Stimulated activated memory B cell treated with anti-CD40 and anti-IgM and Interleukin-4, amounts not matched to agents 10 μg/mL and 1 μg/mL and 100 μg/mL, for 72 hours (primary cell): Measurements from ENCODE around the gene CASP14.
"Not testable (repeated sequence)": the region's sequence is repeated elsewhere in the genome, so short reads cannot be mapped to it uniquely, and the experiment has no call there.

Experiments
- ATAC-seq: fragments of 150-1000 bp; cut with Tn5 transposase; 2 replicates; pipeline ENCODE4 v1.10.0; 2021
- H3K27ac Mint-ChIP-seq: one replicate; pipeline ENCODE4 v1.8.0; 2022; ENCODE audit warnings: mild to moderate bottlenecking, mixed read lengths
- H3K27me3 Mint-ChIP-seq: one replicate; pipeline ENCODE4 v1.8.0; 2022; ENCODE audit warnings: mixed read lengths
- H3K36me3 Mint-ChIP-seq: one replicate; pipeline ENCODE4 v1.8.0; 2022; ENCODE audit warnings: mixed read lengths
- H3K4me1 Mint-ChIP-seq: one replicate; pipeline ENCODE4 v1.8.0; 2022; ENCODE audit warnings: mixed read lengths
- H3K4me3 Mint-ChIP-seq: one replicate; pipeline ENCODE4 v1.8.0; 2022; ENCODE audit warnings: mild to moderate bottlenecking, moderate library complexity, mixed read lengths
- H3K9me3 Mint-ChIP-seq: one replicate; pipeline ENCODE4 v1.8.0; 2022; ENCODE audit warnings: mixed read lengths

Gene CASP14

DNA sequence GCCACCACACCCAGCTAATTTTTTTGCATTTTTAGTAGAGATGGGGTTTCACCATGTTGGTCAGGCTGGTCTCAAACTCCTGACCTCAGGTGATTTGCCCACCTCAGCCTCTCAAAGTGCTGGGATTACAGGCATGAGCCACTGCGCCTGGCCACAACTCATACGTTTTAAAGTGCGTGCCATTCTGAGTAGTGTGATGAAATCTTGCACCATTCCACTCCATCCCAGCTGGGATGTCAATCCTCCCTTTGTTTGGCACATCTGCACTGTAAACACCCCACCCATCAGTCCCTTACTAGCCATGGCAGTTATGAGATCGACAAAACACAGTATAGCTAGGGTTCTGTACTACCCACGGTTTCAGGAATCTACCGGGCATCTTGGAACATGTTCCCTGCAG, 48.7 kb downstream of the CASP14 start:
- not testable (repeated sequence) for H3K27ac Mint-ChIP-seq, H3K4me3 Mint-ChIP-seq, H3K4me1 Mint-ChIP-seq, H3K27me3 Mint-ChIP-seq, ATAC-seq, H3K36me3 Mint-ChIP-seq, H3K9me3 Mint-ChIP-seq

- H3K4me1 Mint-ChIP-seq: no peaks in the 10 kb centered on the region
- no peaks in the 10 kb centered on the region for H3K36me3 Mint-ChIP-seq
- ATAC-seq: no peak
- no peaks in the 10 kb centered on the region for H3K27me3 Mint-ChIP-seq
- H3K4me3 Mint-ChIP-seq: no peak overlapping the region
- no peak overlapping the region for H3K27ac Mint-ChIP-seq
- peaks cover 2% of the 10 kb centered on the region for H3K9me3 Mint-ChIP-seq
Observed at GRCh38 chr19:15098460-15098859, 49.2 kb downstream of the CASP14 start.

GRCh38 chr19:15099017-15099582, 49.8 kb downstream of the CASP14 start:
- Mint-ChIP-seq H3K4me3 (no peak overlapping the region), H3K36me3 (peaks cover under 1% of the 10 kb centered on the region), H3K9me3 (peaks cover 6% of the 10 kb centered on the region), H3K27ac (no peak overlapping the region), H3K27me3 (peaks cover 1% of the 10 kb centered on the region), H3K4me1 (no peaks in the 10 kb centered on the region)
- ATAC-seq: no peak

DNA sequence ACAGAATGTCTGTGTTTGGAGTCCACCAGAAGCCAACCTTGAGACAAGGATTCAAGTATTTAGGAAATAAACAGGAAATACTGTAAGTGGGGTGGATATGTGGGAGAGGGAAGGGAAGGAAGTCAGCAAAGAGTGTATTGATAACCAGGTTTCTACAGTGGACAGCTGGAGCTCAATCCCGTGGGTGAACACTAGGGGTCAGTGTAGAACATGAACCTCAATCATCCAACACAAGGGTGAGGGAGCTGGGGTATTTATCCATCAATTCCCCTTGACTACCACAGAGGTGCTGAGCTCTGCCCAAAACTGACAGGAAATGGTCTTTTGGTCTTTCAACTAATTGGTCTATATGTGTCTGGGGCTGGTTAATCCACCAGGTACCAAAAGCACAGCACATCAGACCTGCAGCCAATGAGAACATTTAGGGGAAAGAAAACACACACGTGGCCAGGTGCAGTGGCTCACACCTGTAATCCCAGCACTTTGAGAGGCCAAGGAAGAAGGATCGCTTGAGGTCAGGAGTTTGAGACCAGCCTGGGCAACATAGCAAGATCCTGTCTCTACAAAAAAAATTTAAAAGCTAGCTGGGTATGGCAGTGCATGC, 52.3 kb downstream of the CASP14 start:
- peaks cover 4% of the 10 kb centered on the region for H3K36me3 Mint-ChIP-seq
- peaks cover 2% of the 10 kb centered on the region for H3K4me1 Mint-ChIP-seq
- peaks cover 24% of the 10 kb centered on the region for H3K27me3 Mint-ChIP-seq
- H3K9me3 Mint-ChIP-seq: peaks cover 11% of the 10 kb centered on the region
- no peak overlapping the region for H3K27ac Mint-ChIP-seq
- ATAC-seq: peak; percentile 51
- no peak overlapping the region for H3K4me3 Mint-ChIP-seq

GRCh38 chr19:15104003-15104402, 54.7 kb downstream of the CASP14 start:
- no peak for ATAC-seq
- peaks cover 4% of the 10 kb centered on the region for H3K36me3 Mint-ChIP-seq
- H3K27me3 Mint-ChIP-seq: peaks cover 44% of the 10 kb centered on the region
- H3K4me3 Mint-ChIP-seq: no peak overlapping the region
- H3K9me3 Mint-ChIP-seq: peaks cover 11% of the 10 kb centered on the region
- H3K27ac Mint-ChIP-seq: no peak overlapping the region
- H3K4me1 Mint-ChIP-seq: peaks cover 15% of the 10 kb centered on the region

GRCh38 chr19:15104411-15104810, 55.1 kb downstream of the CASP14 start:
- H3K36me3 Mint-ChIP-seq: peaks cover 4% of the 10 kb centered on the region
- H3K27me3 Mint-ChIP-seq: peaks cover 49% of the 10 kb centered on the region
- H3K4me1 Mint-ChIP-seq: peaks cover 15% of the 10 kb centered on the region
- no peak for ATAC-seq
- H3K9me3 Mint-ChIP-seq: peaks cover 11% of the 10 kb centered on the region
- no peak overlapping the region for H3K27ac Mint-ChIP-seq
- H3K4me3 Mint-ChIP-seq: no peak overlapping the region

DNA sequence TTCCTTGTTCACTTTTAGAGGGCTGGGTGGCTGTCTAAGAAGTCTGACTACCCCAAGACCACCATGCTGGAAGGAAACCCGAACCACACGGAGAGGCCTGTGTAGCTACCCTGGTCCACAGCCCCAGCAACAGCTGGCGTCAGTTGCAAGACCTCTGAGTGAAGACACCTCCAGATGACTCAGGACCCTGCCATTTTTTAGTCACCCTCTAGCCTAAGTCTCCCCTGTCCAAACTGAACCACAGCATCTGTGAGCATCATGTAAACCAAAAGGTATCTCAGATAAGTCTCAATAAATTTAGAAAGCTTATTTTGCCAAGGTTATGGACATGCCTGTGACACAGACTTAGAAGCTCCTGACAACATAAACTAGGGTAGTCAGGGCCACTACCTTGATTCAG, 55.8 kb downstream of the CASP14 start:
- peaks cover 52% of the 10 kb centered on the region for H3K27me3 Mint-ChIP-seq
- peaks cover 4% of the 10 kb centered on the region for H3K36me3 Mint-ChIP-seq
- H3K27ac Mint-ChIP-seq: no peak overlapping the region
- no peak for ATAC-seq
- H3K4me1 Mint-ChIP-seq: peaks cover 15% of the 10 kb centered on the region
- no peak overlapping the region for H3K4me3 Mint-ChIP-seq
- peaks cover 11% of the 10 kb centered on the region for H3K9me3 Mint-ChIP-seq

GRCh38 chr19:15107061-15108010, 58.1 kb downstream of the CASP14 start, which contains the start of gene SYDE1:
Gene SYDE1, plus strand, starts transcription at chr19:15107401. Its CDS starts 33 bp downstream, at chr19:15107434.
- Mint-ChIP-seq H3K27me3 (peaks cover 52% of the 10 kb centered on the region), H3K4me1 (peaks cover 15% of the 10 kb centered on the region), H3K36me3 (peaks cover 4% of the 10 kb centered on the region), H3K9me3 (peaks cover 11% of the 10 kb centered on the region), H3K27ac (no peak within 1 kb of the TSS), H3K4me3 (no peak within 1 kb of the TSS)
- peak; percentile 18 for ATAC-seq
